Measurements from ENCODE around the gene NFASC.

DNA sequence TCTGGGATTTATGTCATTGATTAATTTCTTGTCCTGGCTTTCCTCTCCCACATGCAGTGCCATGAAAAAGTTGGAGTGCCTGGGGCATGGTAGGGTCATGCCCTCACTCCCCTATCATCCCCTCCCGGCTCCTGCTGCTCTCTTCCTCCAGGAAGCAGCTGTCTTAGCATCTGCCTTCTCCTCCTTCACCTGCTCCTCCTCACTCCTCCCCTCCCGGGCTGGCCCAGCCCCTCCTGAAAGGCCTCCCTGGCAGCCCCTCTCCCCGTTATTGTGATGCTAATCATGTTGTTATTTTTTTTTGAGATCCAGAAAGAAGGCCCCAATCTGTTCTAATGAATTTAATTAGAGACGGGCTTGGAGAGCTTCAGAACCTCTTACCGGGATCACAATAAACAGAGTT lies 36.3 kb upstream of the NFASC start:
- TF ChIP-seq CTCF (IDR thresholded peaks at IDR 0.05) (no peak), SIN3A (IDR thresholded peaks at IDR 0.05; ENCODE audit: borderline replicate concordance, insufficient read depth, low read depth, low read length) (no peak), POLR2AphosphoS5 (IDR thresholded peaks at IDR 0.05; ENCODE audit: low read depth, low read length) (no peak), TCF7L2 (IDR thresholded peaks at IDR 0.05; ENCODE audit: low read depth, low read length) (no peak)
- TF ChIP-seq, protein P1, sequence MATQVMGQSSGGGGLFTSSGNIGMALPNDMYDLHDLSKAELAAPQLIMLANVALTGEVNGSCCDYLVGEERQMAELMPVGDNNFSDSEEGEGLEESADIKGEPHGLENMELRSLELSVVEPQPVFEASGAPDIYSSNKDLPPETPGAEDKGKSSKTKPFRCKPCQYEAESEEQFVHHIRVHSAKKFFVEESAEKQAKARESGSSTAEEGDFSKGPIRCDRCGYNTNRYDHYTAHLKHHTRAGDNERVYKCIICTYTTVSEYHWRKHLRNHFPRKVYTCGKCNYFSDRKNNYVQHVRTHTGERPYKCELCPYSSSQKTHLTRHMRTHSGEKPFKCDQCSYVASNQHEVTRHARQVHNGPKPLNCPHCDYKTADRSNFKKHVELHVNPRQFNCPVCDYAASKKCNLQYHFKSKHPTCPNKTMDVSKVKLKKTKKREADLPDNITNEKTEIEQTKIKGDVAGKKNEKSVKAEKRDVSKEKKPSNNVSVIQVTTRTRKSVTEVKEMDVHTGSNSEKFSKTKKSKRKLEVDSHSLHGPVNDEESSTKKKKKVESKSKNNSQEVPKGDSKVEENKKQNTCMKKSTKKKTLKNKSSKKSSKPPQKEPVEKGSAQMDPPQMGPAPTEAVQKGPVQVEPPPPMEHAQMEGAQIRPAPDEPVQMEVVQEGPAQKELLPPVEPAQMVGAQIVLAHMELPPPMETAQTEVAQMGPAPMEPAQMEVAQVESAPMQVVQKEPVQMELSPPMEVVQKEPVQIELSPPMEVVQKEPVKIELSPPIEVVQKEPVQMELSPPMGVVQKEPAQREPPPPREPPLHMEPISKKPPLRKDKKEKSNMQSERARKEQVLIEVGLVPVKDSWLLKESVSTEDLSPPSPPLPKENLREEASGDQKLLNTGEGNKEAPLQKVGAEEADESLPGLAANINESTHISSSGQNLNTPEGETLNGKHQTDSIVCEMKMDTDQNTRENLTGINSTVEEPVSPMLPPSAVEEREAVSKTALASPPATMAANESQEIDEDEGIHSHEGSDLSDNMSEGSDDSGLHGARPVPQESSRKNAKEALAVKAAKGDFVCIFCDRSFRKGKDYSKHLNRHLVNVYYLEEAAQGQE (IDR thresholded peaks at IDR 0.05; ENCODE audit: insufficient read depth in 1 of 2, low read depth in 2 of 2, low read length in 1 of 2) = no peak
